Activated T-helper 1 cell treated with Interleukin-2 at 50 U/mL for 16 hours (primary cell): ENCODE data around the gene SLC4A9.
"Not testable (repeated sequence)": the region's sequence is repeated elsewhere in the genome, so short reads cannot be mapped to it uniquely, and the experiment has no call there.

Experiments
- DNase-seq: peaks from one replicate; pipeline ENCODE4 v3.0.0-alpha.2; 2020; ENCODE audit warnings: low read depth

The SLC4A9 gene

DNA sequence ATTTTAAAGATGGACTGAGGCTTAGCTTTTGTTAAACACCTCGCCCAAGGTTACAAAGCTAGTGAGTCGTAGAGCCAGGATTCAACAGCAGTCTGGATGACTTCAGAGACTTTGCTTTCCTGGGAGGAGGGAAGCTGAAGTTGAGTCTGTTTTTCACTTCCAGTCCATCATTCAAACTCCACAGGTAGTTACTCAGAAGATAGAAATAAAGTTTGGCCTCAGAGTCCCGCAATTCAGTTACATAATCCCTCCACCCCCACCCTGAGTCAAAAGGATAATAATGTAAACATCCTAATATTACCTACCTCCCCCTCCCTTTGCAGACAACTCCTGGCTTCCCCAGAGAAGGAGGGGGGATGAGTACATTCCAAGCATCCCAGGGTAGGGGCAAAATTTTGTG lies 21.7 kb upstream of the SLC4A9 start:
- DNase-seq = no peak

- DNase-seq = no peak
These were observed 21.1 kb upstream of the SLC4A9 start for GRCh38 chr5:140338908-140339307.

DNA sequence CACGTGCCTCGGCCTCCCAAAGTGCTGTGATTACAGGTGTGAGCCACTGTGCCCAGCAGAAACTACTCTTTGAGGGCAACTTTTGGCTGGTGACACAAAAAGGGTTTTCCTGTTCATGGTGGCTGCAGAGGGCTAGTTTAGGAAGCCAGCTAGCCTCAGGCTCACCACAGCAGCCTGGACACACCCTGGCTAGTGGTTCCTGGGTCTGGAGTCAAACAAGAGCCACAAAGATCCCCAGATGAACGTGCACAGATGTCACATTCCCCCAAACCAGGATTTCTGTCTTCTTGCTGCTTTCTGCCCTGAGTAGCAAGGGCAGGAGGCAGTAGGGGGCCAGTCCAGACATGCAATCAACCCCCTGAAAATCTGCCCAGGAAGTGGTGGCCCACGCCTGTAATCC lies 20.4 kb upstream of the SLC4A9 start:
- DNase-seq = no peak

DNA sequence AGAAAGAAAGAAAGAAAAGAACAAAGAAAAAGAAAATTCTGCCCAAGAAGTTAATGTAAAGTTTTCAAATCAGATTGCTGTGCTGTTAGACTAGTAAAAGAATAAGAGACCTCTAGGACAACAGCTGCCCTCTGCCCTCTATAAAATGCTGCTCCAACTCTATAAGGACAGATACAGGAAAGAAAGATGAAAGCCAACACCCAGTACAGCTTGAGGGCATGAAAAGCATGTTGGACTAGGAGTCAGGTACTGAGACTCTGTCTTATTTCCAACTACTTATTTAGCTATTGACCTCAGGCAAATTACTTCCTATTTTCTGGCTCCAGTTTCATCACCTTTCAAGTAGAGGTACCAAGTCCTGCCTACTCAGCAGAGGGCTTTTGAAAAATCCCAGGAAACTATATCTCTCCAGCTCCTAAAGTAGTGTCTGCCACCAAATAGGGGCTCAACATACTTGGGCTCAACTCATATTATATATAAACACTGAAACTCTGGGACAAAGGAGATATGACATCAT lies 19.3 kb upstream of the SLC4A9 start:
- DNase-seq = no peak

- no peak for DNase-seq
These were observed 18.4 kb upstream of the SLC4A9 start for GRCh38 chr5:140341591-140341990.

GRCh38 chr5:140342287-140342686 lies 17.7 kb upstream of the SLC4A9 start:
- no peak for DNase-seq

GRCh38 chr5:140342896-140343295 lies 17.1 kb upstream of the SLC4A9 start:
- no peak for DNase-seq

- DNase-seq = not testable (repeated sequence)
These were observed 16.1 kb upstream of the SLC4A9 start for GRCh38 chr5:140343849-140344248.

DNA sequence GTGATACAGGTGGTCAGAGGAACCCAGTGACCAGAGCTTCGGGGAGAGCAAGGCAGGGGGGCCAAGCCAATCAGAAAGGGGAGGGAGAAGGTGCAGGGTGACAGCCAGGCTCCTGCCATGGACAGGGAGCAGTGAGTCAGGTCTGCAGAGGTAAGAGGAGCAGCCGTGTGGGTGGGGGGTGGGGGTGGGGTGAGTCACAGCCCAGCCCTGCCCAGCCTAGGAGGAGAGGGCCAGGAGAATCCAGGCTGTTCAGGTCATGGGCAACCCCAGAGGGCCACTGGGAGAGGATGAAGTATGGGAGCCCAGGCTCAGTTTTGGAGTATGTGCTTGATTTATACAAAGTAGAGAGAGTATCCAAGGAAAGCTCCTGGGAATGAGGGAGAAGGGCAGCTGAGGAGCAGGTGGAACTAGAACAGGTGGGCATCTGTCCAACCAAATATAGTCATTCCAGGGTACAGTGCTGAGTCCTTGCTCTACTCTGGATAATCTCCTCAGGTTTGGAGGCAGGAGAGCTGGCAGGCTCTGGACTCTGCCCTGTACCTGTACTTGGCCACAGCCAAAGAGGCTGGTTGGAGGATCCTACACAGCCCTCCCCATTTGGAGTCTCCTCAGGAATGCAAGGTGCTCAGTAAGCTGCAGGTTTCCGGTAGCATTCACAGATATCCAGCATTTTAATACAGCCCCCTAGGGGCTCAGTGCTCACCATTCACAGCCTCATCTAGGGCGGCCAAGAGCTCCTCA lies 15.1 kb upstream of the SLC4A9 start:
- DNase-seq = no peak

DNA sequence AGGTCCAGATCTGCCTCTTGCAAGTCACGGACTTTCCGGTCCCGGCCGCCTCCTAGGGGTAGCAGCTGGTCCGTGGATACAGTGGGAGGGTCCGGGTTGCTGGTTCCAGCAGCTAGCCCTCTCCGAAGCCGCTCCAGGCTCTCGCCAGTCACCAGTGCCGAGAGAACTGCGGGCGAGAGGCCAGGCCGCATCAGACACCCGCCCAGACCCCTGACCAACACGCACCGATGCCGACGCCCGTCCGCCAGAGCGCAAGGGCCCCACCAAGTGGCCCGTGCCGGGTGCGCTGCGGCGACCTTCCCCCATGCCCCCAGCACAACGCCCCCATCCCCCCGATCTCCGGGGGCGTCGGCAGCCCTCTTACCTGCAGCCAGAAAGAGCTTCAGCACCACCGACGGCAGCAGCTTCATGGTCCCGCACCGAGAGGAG lies 14.1 kb upstream of the SLC4A9 start:
- DNase-seq = no peak

DNA sequence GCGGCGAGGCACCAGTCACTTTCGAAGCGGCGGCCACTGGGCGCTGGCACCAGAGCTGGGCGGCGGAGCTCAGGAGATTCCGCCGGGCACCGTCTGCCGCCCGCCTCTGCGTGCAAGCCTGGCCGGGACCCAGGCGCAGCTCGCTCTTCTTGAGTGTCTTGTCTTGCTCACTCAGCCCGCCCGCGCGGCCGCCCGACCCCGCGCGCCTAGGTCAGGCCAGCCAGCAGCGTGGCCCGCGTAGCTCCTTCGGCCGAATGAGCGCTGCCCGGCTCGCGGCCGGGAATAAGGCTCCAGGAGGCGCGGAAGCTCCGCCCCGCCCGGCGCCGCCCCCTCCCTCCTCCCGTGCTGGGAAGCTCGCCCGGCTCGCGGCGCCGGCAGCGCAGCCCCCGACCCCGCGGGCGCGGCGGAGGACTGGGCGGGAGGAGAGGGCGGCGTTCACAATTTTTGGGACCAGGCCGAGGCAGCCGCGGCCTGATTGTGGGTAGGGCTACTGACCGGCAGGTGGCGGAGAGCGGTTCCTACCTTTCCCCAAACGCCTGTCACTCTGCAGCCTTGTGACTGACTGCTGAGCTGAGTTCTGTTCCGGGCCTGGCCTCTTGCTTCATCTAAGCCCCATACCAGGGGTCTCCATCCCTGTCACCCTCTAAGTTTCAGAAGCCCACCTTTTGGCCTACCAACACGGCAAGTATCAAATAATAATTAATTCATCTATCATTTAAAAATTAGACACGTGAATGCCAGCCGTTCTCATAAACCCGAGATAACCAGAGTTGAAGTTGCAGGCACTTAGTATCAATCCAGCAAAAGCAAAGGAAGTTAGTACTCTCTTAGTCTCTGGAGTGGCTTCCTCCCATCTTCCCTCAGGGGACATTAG lies 13.4 kb upstream of the SLC4A9 start, which contains the start of gene HBEGF:
HBEGF (minus strand) TSS at position 256 of the 874 bp plus-strand sequence. CDS start 275 bp downstream, outside the sequence.
- peak; percentile 33 for DNase-seq

DNA sequence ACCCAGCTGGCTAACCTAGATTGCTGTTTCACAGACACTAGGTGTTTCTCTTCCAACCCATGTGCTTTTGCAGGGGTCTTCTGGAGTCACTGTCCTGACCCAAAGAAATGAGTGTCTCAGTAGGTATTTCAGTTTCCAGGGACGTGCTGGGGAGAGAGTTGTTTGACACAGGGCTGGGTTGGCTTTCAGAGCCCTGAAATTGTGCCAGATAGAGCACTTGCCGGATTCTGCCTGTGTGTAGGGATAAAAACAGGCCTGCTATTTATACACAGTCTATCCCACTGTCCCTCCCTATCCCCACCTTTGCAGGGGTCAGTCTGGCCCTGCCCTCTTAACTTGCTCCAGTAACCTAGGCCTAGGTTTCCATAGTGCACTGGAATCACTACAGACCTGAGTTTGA lies 12.6 kb upstream of the SLC4A9 start:
- DNase-seq = no peak

DNA sequence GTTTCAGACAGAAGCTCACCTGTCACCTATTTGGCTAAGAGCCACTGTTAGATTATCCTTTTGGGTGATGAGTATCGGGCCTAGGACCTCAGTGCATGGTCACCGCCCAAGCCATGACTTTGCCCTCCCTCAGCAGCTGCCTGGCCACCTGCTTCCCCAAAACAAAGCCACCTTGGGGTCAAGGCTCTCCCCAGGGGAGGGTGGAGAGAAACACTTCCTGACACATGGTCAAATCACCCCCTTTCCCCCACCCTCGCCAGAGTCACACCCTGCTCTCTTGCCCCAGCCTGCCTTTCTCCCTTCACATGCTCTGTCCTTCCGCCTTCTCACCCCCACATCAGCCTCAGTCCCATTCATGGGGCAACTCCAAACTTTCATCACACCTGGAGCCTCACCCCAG lies 11.9 kb upstream of the SLC4A9 start:
- DNase-seq = no peak

DNA sequence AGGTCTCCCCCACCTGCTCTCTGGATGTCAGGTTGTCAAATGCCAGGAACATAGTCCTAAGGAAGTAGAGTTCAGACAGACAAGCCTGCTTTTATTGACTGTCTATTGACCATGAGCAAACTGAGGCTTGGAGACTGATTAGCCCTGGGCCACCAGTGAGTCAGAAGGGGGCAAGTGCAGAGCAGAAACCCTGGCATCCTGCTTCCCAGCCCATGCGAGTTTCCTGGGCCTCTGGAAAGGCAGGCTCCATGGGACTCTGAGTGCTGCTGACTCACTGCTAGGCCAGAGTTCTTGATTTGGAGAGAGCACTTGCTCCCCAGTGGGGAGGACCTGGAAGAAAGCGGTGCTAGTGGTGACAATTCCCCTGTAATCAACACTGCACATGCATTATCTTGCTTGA lies 10.8 kb upstream of the SLC4A9 start:
- DNase-seq = no peak

DNA sequence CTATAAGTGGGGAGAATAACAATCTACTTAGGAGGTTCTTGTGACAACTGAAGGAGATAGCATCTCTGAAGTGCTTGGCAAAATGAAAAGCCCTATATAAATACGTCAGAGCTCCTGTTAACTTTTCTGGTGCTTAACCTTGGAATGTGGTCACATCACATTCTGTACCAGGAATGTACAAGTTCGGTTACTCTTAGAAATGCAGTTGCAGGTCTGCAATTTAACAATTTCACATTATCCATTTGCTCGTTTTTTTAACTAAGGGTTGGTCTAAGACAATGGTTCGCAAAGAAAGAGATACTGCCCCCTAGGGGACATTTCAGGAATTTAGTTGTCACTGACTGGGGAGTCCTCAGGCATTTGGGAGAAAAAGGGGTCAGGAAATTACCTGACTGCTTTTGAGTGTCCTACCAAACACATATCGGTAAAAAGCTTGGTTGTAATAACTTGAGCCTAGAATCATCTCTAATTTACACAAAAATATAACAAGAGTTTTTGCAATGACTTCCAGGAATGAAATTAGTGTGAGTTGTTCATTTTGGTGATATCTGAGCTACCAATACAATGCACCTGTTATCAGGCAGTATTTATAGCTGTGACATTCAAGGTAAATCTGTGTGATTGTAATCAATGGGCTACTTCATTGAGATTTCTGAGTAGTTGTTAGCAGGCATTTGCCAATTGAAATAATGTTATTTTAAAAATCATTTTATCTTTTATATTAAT lies 8.2 kb upstream of the SLC4A9 start:
- no peak for DNase-seq

DNA sequence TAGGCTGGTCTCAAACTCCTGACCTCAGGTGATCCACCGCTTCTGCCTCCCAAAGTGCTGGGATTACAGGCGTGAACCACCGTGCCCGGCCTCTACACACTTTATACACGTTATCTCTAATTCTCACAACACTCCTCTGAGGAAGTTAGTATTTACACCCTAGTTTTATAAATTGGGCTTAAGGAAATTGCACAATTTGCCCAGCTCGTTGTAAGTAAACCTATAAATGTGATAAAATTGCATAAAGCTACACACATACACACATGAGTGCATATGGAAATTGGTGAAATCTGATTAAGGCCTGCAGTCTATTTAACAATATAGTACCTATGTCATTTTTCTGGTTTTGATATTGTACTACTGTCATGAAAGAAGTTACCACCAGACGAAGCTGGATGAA lies 4.4 kb upstream of the SLC4A9 start:
- DNase-seq = no peak

- DNase-seq = no peak
These were observed 2.9 kb upstream of the SLC4A9 start for GRCh38 chr5:140356853-140357725.

GRCh38 chr5:140357726-140358093 lies 2.3 kb upstream of the SLC4A9 start:
- peak; percentile 50 for DNase-seq

DNA sequence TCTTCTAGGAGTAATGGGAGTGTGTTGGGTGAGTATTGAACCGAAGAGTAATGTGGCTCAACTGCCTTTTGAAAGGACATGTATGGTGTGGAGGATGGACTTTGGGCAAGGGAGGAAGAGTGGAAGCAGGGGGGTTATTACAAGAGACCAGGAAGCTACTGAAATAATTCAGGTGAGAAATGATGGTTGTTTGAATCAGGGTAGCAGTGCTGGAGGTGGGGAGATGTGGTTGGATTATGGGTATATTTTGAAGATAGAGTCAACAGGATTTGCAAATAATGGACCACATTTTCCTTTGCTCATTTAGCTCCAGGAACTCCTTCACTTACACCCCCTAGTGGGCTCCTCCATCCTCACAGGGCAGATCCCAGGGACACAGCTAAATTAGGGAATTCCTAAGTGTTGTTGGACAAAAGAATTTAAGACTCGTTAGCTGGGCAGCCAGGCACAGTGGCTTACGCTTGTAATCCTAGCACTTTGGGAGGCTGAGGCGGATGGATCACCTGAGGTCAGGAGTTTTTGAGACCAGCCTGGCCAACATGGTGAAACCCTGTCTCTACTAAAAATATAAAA lies 1.2 kb upstream of the SLC4A9 start:
- DNase-seq = no peak

- no peak for DNase-seq
These were observed 886 bp downstream of the SLC4A9 start for GRCh38 chr5:140360681-140361479.
